HEK293T (cell line): ENCODE measurements around the gene BRD8.
"Not testable (repeated sequence)": the region's sequence is repeated elsewhere in the genome, so short reads cannot be mapped to it uniquely, and the experiment has no call there.

Source experiments
- ARNT ChIP-seq: fragments of 450-650 bp; IDR thresholded peaks from 2 replicates; pipeline ENCODE4 v1.6.1; 2017; ENCODE audit warnings: mild to moderate bottlenecking
- CTBP1 ChIP-seq: fragments of 450-650 bp; IDR thresholded peaks from 2 replicates; pipeline ENCODE4 v1.6.1; 2016; ENCODE audit warnings: borderline replicate concordance
- FOXA1 ChIP-seq: fragments of 450-650 bp; IDR thresholded peaks from 2 replicates; pipeline ENCODE4 v1.6.1; 2016; ENCODE audit warnings: mild to moderate bottlenecking
- FOXK2 ChIP-seq: fragments of 450-650 bp; IDR thresholded peaks from 2 replicates; pipeline ENCODE4 v1.6.1; 2016; ENCODE audit warnings: mild to moderate bottlenecking
- PKNOX1 ChIP-seq: fragments of 450-650 bp; IDR thresholded peaks from 2 replicates; pipeline ENCODE4 v1.6.1; 2016

DNA sequence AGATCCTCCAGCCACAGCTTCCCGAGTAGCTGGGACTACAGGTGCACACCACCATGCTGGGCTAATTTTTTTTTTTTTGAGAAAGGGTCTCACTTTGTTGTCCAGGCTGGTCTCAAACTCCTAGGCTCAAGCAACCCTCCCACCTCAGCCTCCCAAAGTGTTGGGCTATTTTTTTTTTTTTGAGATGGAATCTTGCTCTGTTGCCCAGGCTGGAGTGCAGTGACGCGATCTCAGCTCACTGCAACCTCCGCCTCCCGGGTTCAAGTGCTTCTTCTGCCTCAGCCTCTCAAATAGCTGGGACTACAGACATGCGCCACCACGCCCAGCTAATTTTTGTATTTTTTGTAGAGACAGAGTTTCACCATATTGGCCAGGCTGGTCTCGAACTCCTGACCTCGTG, 22.5 kb downstream of the BRD8 start:
- TF ChIP-seq ARNT, FOXA1, CTBP1, PKNOX1, FOXK2: not testable (repeated sequence)
